Lung (tissue), 12 donors: ENCODE measurements around the gene TMEM123. TPM values are rescaled to one million over a fixed set of nuclear protein-coding genes. Genes with fewer than 3 reads are reported as not detected.

ENCODE experiments used
- ATAC-seq: fragments of 200-7000 bp; cut with Tn5 transposase; one replicate; pipeline ENCODE4 v1.9.1; 2020; ENCODE audit warnings: moderate number of reproducible peaks; ENCODE audit not compliant: insufficient read depth, low FRiP score
- DNase-seq, 3 donors: peaks; one replicate each; pipeline ENCODE4 v3.0.0-alpha.2; 2013 to 2017
- H3K27ac ChIP-seq, 2 donors: one replicate each; pipeline ENCODE4 v1.5.1; 2013; ENCODE audit warnings: mild to moderate bottlenecking in 2 of 2, moderate library complexity in 2 of 2, control low read depth in 1 of 2, inconsistent platforms in 1 of 2, low read depth in 1 of 2, low read length in 1 of 2
- H3K27me3 ChIP-seq, 3 donors: one replicate each; pipeline ENCODE4 v1.5.1; 2013; ENCODE audit warnings: low read length in 2 of 3; ENCODE audit not compliant: control insufficient read depth in 3 of 3, insufficient read depth in 3 of 3
- H3K36me3 ChIP-seq, 4 donors: one replicate each; pipeline ENCODE4 v1.5.1; 2013; ENCODE audit warnings: low read length in 4 of 4, mild to moderate bottlenecking in 1 of 4, moderate library complexity in 1 of 4; ENCODE audit not compliant: control insufficient read depth in 4 of 4, insufficient read depth in 4 of 4
- H3K4me1 ChIP-seq, 5 donors: one replicate each; pipeline ENCODE4 v1.5.1; 2013; ENCODE audit warnings: low read length in 5 of 5, mild to moderate bottlenecking in 2 of 5, moderate library complexity in 1 of 5; ENCODE audit not compliant: control insufficient read depth in 5 of 5, insufficient read depth in 5 of 5
- H3K4me3 ChIP-seq: one replicate; pipeline ENCODE4 v1.5.1; 2013; ENCODE audit warnings: mild to moderate bottlenecking, control low read depth, moderate library complexity
- H3K9ac ChIP-seq, 2 donors: one replicate each; pipeline ENCODE4 v1.5.1; 2013; ENCODE audit warnings: low read length in 2 of 2, control low read depth in 1 of 2; ENCODE audit not compliant: insufficient read depth in 1 of 2
- H3K9me3 ChIP-seq, 4 donors: one replicate each; pipeline ENCODE4 v1.5.1; 2013; ENCODE audit warnings: low read length in 3 of 4, mild to moderate bottlenecking in 1 of 4, moderate library complexity in 1 of 4; ENCODE audit not compliant: control insufficient read depth in 4 of 4, insufficient read depth in 3 of 4
- WGBS, 2 donors: extraction: QIAGEN DNeasy Blood & Tissue Kit; methylation state at CpG; one replicate each; pipeline ENCODE4 v1.1.7; 2013; 5-methylcytosine and 5-hydroxymethylcytosine counted together
- polyA plus RNA-seq, 2 donors: library from polyadenylated mRNA; stranded (reverse); fragments of 200-250 nt; gene quantifications; one replicate each; pipeline ENCODE4 v1.2.1, GENCODE V29; 2013
- total RNA-seq, 2 donors: library from RNA; depleted of rRNA in 1 of 2; stranded (reverse); fragments of >200 nt in 1 of 2; gene quantifications; one replicate each; pipeline ENCODE4 v1.2.1, GENCODE V29; 2014 to 2021
- TF ChIP-seq, protein P1 (sequence below): IDR thresholded peaks from 2 replicates; pipeline ENCODE4 v1.5.1; 2012; ENCODE audit warnings: mild to moderate bottlenecking; ENCODE audit errors: control extremely low read depth, extremely low read depth
- donor health status: control.
- donor health status: control.
- donor health status: Bipolar disorder and iron deficiency.
- donor health status: healthy.
- donor health status: DM: yes; HTN: yes; CAD: no.

TMEM123 gene
- total and polyA plus RNA-seq, 4 donors, result 53.6 to 245 (median 100) TPM

DNA sequence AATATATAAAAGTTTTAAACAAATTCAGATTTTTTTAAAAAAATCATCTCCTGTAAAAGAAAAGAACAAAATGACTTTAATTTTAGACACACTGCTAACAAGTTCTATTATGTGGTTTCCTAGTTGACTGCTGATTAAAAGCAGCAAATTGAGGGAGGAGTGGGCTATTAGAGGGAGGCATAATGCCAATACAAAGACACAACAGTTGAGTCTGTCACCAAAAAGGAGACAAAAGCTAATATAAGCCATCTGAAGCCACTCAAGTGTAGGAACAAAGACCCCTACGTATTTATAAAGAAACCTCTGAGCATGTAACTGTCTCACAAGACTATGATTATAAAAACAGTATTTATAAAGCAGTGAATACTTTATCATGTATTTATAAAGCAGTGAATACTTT lies 28.6 kb downstream of the TMEM123 start:
- DNase-seq, result no peak
- no peaks in the 10 kb centered on the region for H3K27me3 ChIP-seq
- 97% methylated on average over 1 of the region's 1 CpG for WGBS, 2 donors
- TF ChIP-seq, protein P1, sequence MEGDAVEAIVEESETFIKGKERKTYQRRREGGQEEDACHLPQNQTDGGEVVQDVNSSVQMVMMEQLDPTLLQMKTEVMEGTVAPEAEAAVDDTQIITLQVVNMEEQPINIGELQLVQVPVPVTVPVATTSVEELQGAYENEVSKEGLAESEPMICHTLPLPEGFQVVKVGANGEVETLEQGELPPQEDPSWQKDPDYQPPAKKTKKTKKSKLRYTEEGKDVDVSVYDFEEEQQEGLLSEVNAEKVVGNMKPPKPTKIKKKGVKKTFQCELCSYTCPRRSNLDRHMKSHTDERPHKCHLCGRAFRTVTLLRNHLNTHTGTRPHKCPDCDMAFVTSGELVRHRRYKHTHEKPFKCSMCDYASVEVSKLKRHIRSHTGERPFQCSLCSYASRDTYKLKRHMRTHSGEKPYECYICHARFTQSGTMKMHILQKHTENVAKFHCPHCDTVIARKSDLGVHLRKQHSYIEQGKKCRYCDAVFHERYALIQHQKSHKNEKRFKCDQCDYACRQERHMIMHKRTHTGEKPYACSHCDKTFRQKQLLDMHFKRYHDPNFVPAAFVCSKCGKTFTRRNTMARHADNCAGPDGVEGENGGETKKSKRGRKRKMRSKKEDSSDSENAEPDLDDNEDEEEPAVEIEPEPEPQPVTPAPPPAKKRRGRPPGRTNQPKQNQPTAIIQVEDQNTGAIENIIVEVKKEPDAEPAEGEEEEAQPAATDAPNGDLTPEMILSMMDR, result no peak
- no peak overlapping the region for H3K27ac ChIP-seq
- H3K9me3 ChIP-seq, result no peaks in the 10 kb centered on the region
- no peak for ATAC-seq
- H3K9ac ChIP-seq, result no peak overlapping the region
- H3K4me1 ChIP-seq, result peaks cover 0 to 7% (median 3%) of the 10 kb centered on the region in 5 donors
- no peak overlapping the region for H3K4me3 ChIP-seq
- peaks cover 0 to 4% (median 0%) of the 10 kb centered on the region in 4 donors for H3K36me3 ChIP-seq

GRCh38 chr11:102422817-102423712 lies 29.5 kb downstream of the TMEM123 start:
- H3K4me1 ChIP-seq, result peaks cover 0 to 7% (median 3%) of the 10 kb centered on the region in 5 donors
- no peak overlapping the region for H3K27ac ChIP-seq

GRCh38 chr11:102421261-102421660 lies 31.3 kb downstream of the TMEM123 start:
- TF ChIP-seq, protein P1, result no peak
- H3K27me3 ChIP-seq, result no peaks in the 10 kb centered on the region
- 60 to 62% methylated on average over 3 of the region's 3 CpGs for WGBS, 2 donors
- peaks cover 0 to 9% (median 1%) of the 10 kb centered on the region in 4 donors for H3K9me3 ChIP-seq
- no peak overlapping the region for H3K4me3 ChIP-seq
- no peak for DNase-seq
- peaks cover 0 to 7% (median 0%) of the 10 kb centered on the region in 5 donors for H3K4me1 ChIP-seq
- no peak for ATAC-seq
- no peak overlapping the region for H3K9ac ChIP-seq
- no peak overlapping the region for H3K27ac ChIP-seq
- peaks cover 0 to 4% (median 0%) of the 10 kb centered on the region in 4 donors for H3K36me3 ChIP-seq

More at GRCh38 chr11:102422817-102423712, 29.5 kb downstream of the TMEM123 start:
- Histone ChIP-seq H3K4me3 (no peak overlapping the region), H3K9me3 (peaks cover 0 to 2% (median 0%) of the 10 kb centered on the region in 4 donors), H3K27me3 (no peaks in the 10 kb centered on the region), H3K9ac (no peak overlapping the region), H3K36me3 (peaks cover 0 to 4% (median 0%) of the 10 kb centered on the region in 4 donors)
- TF ChIP-seq, protein P1, result no peak
- 83 to 86% methylated on average over 4 of the region's 4 CpGs for WGBS, 2 donors
- ATAC-seq (no peak), DNase-seq (no peak)
